NCI-H446 (cell line): ENCODE measurements around the gene TBC1D1.
"Not testable (repeated sequence)": the region's sequence is repeated elsewhere in the genome, so short reads cannot be mapped to it uniquely, and the experiment has no call there.

Experiments used
- DNase-seq, 2 experiments: peaks; one replicate each; lab custom pipeline; 2025; lab: John Stamatoyannopoulos, UW

Gene TBC1D1

GRCh38 chr4:38015886-38016515, 125.1 kb downstream of the TBC1D1 start:
- DNase-seq, result no peak

GRCh38 chr4:38016698-38017097, 125.8 kb downstream of the TBC1D1 start:
- no peak for DNase-seq

- no peak for DNase-seq
Measured at GRCh38 chr4:38017609-38018008, 126.7 kb downstream of the TBC1D1 start.

- DNase-seq, result no peak
Measured at GRCh38 chr4:38020386-38020785, 129.5 kb downstream of the TBC1D1 start.

- not testable (repeated sequence) for DNase-seq
Measured at GRCh38 chr4:38020961-38021360, 130.1 kb downstream of the TBC1D1 start.

DNA sequence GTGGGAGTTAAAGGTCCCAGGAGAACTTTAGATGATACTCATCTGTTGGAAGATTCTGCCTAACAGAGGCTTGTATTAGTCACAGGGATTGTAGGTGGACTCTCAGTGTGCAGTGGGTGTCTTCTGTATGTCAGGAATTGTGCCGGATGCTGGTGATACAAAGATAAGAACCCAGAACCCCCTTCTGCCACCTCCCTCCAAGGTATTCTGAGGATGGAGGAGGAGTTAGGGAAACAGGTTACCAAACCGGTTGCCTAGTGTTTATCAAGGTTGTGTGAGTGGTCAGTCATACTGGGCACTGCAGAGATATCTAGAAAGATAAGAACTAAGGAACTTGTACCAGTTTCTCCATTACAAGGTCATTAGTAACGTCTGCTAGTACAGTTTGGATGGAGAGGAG, 130.9 kb downstream of the TBC1D1 start:
- DNase-seq, result no peak

DNA sequence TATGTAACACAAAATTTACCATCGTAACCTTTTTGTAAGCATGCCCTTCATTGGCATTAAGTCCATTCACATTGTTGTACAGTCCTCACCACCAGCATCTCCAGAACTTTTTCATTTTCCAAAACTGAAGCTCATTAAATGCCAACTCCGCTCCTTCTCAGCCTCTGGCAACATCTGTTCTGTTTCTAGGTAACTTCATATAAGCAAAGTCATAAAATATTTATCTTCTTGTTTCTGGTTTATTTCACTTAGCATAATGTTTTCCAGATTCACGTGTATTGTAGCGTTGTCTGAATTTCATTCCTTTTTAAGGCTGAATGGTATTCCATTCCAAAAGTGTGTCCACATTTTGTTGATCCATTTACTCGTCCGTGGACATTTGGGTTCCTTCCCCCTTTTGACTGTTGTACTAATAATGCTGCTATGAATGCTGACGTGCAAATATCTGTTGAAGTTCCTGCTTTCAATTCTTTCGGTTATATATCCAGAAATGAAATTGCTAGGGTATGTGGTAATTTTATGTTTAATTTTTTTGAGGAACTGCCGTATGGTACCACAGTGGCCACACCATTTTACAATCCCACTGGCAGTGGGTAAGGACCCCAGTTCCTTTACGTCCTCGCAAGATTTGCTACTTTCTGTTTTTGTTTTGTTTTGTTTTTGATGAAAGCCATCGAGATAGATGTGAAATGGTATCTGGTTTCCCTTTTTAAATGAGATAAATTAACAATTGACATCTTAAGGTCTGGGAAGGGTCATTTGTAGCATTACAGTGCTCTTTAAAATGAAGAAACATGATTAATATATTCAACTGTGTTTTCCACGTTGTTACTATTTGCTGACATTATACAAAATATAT, 132.7 kb downstream of the TBC1D1 start:
- DNase-seq, result no peak

DNA sequence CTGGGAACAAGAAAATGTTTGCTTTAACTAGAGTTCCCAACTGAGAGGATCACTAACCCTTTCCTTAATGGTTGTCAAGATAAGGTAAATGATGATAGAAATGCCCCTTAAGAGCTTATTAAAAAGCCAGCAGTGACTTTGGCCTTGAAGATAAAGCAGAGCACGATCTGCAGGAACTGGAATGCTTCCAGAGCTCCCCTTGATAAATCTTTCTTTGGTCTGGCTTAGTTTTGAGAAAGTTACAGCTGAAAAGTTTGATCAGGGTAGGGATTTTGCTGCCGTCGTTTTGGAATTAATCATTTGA, 133.3 kb downstream of the TBC1D1 start:
- no peak for DNase-seq

DNA sequence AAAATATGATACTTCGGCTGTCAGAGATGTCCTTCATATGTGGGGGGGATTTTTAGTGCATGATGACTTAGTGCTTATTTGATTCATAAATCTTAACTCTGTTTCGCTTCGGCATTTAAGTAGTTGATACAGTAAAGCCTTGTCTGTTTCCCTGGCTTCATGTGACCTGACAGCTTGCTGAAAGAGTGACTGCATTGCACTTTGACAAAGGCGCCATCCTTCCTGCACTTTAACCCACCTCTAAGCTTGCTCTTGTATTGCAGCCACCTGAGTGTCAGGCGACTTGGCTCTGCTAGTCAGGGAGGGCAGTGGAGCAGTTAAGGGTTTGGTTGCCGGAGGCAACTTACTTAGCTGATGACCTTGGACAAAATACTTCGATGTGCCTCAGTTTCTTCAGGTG, 134.8 kb downstream of the TBC1D1 start:
- no peak for DNase-seq

- no peak for DNase-seq
Measured at GRCh38 chr4:38026158-38026740, 135.4 kb downstream of the TBC1D1 start.

DNA sequence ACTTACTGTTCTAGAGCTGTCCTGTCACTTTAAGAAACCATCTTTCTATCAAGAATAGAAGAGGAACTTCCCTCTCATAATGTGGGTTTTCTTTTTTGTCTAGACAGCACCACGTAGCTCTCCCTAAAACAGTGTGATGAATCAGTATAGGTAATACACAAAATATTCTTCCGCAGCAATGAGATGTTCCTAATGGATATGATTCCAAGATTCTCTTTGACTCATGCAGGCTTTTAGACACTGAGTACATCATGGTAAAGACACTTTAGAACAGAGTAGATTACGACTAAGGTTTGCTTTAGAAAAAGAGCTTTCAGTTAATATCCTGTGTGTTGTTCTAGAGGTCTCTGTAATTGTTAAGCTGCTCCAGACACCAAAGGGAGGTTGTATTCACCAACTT, 139.1 kb downstream of the TBC1D1 start:
- no peak for DNase-seq

DNA sequence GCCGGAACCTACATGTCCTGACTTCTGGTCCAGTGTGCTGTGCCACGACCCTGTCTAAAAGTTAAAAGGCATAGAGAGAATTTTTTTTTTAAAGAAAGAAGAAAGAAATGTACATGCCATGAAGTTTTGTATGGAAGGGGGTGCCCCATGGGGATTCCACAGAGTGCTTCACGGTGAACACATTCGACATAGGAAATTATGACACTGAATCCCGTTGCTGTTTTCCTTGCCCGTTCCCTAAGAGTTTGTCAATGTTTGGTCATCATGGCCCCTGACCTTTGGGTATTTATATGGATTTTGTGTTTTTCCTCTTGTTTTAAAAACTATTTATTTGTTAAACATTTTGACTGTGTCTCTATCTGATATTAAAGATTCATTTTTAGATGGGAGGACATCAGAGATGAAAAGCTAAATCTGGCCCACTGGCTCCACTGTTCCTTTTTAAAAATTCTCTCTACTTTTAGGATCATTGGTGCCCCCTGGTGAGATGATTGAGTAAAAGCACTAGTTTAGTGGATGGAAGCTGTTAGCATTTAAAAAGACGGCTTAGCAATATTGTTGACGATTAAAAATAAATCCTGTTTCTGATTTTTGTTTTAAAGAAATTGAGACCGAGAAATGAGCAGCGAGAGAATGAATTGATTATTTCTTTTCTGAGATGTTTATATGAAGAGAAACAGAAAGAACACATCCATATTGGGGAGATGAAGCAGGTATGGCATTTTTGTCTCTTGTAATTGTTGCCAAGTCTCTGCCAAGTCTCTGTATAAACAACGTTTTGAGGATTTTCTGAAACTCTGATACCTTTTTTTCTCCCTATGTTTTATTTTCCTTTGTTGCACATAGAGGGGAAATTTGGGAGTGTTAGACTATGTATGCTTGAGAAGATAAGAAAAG, 144.3 kb downstream of the TBC1D1 start:
- peak; percentile 53 to 79 for DNase-seq

- DNase-seq, result no peak
Measured at GRCh38 chr4:38036548-38036947, 145.7 kb downstream of the TBC1D1 start.

- no peak for DNase-seq
Measured at GRCh38 chr4:38037612-38038011, 146.7 kb downstream of the TBC1D1 start.

DNA sequence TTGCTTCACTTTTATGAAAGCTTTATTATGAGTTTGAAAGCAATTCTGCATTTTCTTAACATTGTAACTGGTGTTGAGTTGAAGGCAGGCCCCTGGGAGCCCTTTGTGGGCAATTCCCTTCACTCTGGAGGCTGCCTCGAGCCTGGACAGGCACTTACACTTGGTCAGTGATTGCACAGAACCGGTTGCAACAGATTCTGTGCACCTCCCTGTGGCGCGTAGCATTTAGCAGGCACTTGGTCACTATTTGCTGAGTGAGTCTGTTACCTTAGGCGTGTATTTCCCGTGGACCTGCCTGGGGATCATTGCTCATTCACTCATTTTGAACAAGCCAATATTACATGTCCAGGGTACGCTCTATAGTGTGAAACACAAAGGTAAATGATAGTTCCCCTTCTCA, 149.7 kb downstream of the TBC1D1 start:
- DNase-seq, result no peak

DNA sequence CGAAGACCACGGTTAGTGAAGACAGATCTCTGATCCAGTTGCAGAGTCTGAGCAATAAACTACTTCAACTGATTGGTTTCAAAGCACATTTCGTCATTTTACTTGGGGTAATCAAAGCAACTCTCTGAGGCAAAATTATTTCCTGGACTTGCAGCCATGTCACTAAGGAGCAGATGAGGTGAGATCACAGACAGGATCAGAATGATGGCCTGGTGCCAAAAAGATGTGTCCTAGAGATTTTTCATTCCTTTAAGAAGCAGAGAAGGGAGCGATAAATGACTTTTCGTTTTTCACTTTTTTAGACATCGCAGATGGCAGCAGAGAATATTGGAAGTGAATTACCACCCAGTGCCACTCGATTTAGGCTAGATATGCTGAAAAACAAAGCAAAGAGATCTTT, 153.2 kb downstream of the TBC1D1 start:
- no peak for DNase-seq

DNA sequence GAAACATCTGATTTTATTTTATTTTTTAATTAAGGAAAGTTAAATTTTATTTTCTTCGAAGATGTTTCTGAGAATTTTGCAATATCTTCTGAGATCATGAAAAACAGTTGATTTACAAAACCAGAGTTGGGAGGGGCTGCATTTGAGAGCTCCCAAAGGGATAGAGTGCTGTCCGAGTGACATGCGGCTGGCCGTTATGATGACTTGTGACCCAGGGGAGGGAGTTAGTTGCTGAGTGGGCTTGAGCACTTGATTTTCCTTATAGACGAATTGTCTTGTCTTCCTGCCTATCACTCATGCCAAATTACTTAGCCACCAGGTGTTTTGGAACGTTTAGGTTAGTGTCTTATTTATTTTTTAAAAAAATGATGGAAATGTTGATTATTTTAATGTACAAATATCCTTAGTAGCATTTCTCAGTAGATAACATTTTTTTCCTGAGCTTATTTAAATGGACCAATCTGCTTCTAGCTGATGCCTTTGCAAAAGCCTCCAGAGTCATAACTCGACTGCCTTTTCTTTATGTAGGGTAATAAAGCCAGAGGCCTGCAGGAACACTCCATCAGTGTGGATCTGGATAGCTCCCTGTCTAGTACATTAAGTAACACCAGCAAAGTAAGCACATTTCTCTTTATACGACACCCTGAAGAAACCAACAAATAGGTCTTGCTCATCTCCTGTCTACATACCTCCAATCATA, 154.6 kb downstream of the TBC1D1 start:
- no peak for DNase-seq

DNA sequence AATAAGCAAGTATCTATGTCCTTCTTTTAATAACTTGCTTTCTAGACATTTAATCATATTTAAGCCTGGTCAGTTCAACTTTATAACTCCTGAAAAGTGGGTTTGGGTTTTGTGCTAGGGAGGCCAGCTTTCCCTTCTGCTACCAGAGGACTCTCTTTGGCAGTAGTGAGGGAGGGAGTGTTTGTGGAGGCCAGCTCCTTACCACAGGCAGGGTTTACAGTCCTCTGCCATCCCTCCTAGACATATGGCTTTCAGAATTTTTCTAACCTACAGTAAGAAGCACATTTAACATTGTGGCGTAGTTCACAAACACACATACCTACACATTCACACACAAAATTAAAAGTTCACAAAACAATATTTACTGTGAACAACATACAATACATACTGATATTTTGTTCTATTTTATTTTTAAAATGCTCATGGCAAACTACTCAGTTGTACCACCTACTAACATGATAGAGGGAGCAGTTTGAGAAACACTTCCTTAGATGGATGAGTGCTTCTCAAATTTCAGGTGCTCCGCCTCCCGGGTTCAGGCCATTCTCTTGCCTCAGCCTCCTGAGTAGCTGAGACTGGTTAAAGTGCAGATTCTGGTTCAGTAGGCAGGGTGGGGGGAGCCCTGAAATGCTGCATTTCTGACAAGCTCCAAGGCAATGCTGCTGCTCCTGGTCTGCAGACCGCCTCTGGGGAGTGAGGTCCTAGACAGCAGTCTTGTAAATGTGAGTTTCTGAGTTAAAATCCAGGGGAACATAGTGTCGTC, 156.0 kb downstream of the TBC1D1 start:
- DNase-seq, result no peak

GRCh38 chr4:38049545-38050170, 158.8 kb downstream of the TBC1D1 start:
- DNase-seq, result no peak

- DNase-seq, result no peak
Measured at GRCh38 chr4:38050560-38051350, 159.9 kb downstream of the TBC1D1 start.
